ENCODE results near the gene KRTAP10-6.
"Not testable (repeated sequence)": the region's sequence is repeated elsewhere in the genome, so short reads cannot be mapped to it uniquely, and the experiment has no call there.

The KRTAP10-6 gene

DNA sequence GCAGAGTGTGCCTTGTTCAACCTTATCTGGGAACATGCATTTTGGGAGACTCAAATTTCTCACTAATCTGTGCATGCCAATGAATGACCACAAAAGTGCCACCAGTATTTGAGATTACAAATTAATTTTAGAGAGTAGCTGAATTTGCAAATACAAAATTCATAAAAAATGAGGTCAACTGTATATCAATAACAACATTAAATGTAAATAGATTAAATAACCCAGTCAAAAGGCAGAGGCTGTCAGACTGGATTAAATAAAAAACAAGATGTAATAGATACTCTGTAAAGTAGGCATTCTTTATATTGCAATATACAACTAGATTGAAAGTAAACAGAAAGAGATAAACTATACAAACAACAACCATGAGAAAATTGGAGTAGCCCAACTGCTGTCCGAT is 28.2 kb downstream of the KRTAP10-6 start:
- TF ChIP-seq, protein P1, sequence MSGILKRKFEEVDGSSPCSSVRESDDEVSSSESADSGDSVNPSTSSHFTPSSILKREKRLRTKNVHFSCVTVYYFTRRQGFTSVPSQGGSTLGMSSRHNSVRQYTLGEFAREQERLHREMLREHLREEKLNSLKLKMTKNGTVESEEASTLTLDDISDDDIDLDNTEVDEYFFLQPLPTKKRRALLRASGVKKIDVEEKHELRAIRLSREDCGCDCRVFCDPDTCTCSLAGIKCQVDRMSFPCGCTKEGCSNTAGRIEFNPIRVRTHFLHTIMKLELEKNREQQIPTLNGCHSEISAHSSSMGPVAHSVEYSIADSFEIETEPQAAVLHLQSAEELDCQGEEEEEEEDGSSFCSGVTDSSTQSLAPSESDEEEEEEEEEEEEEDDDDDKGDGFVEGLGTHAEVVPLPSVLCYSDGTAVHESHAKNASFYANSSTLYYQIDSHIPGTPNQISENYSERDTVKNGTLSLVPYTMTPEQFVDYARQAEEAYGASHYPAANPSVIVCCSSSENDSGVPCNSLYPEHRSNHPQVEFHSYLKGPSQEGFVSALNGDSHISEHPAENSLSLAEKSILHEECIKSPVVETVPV (CRISPR knock-in tag; IDR thresholded peaks at IDR 0.05) = no peak
- TF ChIP-seq SNAI2 (CRISPR knock-in tag; IDR thresholded peaks at IDR 0.05) = no peak
- TF ChIP-seq, protein P2, sequence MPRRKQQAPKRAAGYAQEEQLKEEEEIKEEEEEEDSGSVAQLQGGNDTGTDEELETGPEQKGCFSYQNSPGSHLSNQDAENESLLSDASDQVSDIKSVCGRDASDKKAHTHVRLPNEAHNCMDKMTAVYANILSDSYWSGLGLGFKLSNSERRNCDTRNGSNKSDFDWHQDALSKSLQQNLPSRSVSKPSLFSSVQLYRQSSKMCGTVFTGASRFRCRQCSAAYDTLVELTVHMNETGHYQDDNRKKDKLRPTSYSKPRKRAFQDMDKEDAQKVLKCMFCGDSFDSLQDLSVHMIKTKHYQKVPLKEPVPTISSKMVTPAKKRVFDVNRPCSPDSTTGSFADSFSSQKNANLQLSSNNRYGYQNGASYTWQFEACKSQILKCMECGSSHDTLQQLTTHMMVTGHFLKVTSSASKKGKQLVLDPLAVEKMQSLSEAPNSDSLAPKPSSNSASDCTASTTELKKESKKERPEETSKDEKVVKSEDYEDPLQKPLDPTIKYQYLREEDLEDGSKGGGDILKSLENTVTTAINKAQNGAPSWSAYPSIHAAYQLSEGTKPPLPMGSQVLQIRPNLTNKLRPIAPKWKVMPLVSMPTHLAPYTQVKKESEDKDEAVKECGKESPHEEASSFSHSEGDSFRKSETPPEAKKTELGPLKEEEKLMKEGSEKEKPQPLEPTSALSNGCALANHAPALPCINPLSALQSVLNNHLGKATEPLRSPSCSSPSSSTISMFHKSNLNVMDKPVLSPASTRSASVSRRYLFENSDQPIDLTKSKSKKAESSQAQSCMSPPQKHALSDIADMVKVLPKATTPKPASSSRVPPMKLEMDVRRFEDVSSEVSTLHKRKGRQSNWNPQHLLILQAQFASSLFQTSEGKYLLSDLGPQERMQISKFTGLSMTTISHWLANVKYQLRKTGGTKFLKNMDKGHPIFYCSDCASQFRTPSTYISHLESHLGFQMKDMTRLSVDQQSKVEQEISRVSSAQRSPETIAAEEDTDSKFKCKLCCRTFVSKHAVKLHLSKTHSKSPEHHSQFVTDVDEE (CRISPR knock-in tag; IDR thresholded peaks at IDR 0.05) = no peak
- TF ChIP-seq ESRRG (CRISPR knock-in tag; IDR thresholded peaks at IDR 0.05) = no peak
- no peak for ATAC-seq

DNA sequence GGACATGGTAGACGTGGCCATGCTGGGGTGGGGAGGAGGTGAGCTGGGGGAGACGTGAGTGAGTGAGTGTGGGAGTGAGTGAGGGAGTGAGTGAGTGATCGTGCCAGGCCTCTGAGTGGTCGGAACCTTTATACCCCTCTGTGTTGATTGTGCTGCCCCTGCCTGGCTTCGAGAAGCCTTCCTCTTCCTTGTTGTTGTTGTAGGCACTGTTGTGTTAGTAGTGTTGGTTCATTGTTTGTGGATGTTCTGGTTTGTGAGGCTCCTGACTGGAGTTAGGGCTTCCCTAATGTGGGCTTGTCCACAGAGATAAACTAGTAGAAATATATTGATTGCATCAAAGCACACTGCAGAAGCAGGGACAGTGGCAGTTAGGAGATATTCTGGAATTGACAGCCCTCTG is 33.6 kb downstream of the KRTAP10-6 start, which contains the start of gene KRTAP10-3:
Gene KRTAP10-3 (minus strand): TSS at position 101 of the 400 bp plus-strand sequence. CDS start 80 bp downstream, at position 21.
- TF ChIP-seq GLIS3 (CRISPR knock-in tag; IDR thresholded peaks at IDR 0.05) = no peak
- ATAC-seq = no peak

DNA sequence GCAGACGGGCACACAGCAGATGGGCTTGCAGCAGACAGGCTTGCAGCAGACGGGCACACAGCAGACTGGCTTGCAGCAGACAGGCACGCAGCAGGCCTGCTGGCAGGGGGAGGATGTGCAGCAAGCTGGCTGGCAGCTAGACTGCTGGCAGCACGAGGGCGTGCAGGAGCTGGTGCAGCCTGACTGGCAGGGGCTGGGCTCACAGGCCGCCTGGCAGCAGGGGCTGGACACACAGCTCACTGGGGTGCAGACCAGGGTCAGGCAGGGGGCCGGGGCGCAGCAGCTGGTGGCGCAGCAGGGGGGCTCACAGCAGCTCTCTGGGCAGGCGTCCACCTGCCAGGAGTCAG is 34.0 kb downstream of the KRTAP10-6 start:
- not testable (repeated sequence) for ATAC-seq

DNA sequence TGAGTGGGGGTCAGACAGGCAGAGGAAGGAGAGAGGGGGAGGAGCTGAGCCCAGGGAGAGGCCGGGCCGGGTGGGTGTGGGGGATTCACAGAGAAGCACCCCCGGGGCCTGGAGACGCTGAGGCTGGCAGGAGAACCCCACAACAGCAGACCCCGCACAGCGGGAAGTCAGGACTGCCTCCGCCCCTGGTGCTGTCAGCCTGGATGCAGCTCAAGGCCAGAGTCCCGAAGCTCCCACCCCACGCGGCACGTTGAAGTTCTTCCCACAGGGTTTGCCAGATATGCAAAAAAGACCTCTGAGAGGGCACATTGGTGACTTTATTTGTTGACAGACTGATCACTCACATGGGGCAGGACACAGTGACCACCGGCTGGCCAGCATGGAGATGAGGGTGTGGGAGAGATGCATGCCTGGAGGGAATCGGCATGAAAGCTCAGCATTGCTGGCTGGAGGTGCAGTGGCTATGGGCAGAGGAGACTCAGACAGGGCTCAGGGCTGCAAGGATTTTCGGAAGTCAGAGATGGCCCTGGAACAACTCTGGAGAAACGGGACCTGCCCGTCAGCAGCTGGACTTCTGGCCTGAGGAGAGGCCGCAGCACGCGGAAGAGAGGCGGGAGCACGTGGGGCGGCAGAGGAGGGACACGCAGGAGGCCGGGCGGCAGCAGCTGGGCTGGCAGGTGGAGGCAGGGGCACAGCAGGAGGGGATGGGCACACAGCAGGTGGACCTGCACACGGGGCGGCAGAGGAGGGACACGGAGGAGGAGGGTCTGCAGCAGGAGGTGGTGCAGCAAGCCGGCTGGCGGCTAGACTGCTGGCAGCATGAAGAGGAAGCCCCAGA is 34.6 kb downstream of the KRTAP10-6 start:
- TF ChIP-seq ZNF70 (CRISPR knock-in tag; IDR thresholded peaks at IDR 0.05) (no peak), BACH2 (CRISPR knock-in tag; IDR thresholded peaks at IDR 0.05; ENCODE audit: borderline replicate concordance) (no peak), SNAI2 (CRISPR knock-in tag; IDR thresholded peaks at IDR 0.05) (no peak), ZFP3 (CRISPR knock-in tag; IDR thresholded peaks at IDR 0.05) (no peak), PPARA (CRISPR knock-in tag; IDR thresholded peaks at IDR 0.05; ENCODE audit: borderline replicate concordance) (no peak), ZNF8 (CRISPR knock-in tag; IDR thresholded peaks at IDR 0.05) (no peak)
- TF ChIP-seq, protein P3, sequence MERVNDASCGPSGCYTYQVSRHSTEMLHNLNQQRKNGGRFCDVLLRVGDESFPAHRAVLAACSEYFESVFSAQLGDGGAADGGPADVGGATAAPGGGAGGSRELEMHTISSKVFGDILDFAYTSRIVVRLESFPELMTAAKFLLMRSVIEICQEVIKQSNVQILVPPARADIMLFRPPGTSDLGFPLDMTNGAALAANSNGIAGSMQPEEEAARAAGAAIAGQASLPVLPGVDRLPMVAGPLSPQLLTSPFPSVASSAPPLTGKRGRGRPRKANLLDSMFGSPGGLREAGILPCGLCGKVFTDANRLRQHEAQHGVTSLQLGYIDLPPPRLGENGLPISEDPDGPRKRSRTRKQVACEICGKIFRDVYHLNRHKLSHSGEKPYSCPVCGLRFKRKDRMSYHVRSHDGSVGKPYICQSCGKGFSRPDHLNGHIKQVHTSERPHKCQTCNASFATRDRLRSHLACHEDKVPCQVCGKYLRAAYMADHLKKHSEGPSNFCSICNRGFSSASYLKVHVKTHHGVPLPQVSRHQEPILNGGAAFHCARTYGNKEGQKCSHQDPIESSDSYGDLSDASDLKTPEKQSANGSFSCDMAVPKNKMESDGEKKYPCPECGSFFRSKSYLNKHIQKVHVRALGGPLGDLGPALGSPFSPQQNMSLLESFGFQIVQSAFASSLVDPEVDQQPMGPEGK (CRISPR knock-in tag; IDR thresholded peaks at IDR 0.05; ENCODE audit: borderline replicate concordance) = no peak
- TF ChIP-seq, protein P1 (CRISPR knock-in tag; IDR thresholded peaks at IDR 0.05) = no peak
- no peak for ATAC-seq

DNA sequence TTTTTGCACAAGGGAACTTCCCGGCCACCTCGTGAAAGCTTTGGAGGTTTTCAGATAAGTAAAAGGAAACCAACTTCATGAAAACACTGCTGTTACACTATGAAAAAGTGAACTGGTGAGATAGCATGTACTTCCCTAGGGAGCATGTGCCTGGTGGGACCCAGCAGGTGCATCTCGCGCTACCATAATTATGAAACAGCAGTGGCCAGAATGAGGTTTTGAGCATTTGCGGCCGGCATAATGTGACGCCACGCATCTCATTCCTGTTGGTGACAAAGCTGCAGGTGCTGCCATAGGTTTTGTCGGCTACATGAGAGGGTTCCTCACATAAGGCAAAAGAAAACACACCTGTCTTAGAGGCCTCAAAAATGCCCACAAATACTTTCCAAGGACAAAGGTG is 35.4 kb downstream of the KRTAP10-6 start:
- no peak for ATAC-seq
- TF ChIP-seq TCF4 (CRISPR knock-in tag; IDR thresholded peaks at IDR 0.05; ENCODE audit: borderline replicate concordance) (no peak), RARB (CRISPR knock-in tag; IDR thresholded peaks at IDR 0.05) (no peak), SNAI2 (CRISPR knock-in tag; IDR thresholded peaks at IDR 0.05) (no peak), ISL1 (CRISPR knock-in tag; IDR thresholded peaks at IDR 0.05) (no peak), ZNF8 (CRISPR knock-in tag; IDR thresholded peaks at IDR 0.05) (no peak), ZFP30 (CRISPR knock-in tag; IDR thresholded peaks at IDR 0.05) (no peak), OSR1 (CRISPR knock-in tag; IDR thresholded peaks at IDR 0.05) (no peak), ZNF70 (CRISPR knock-in tag; IDR thresholded peaks at IDR 0.05) (no peak), PPARA (CRISPR knock-in tag; IDR thresholded peaks at IDR 0.05; ENCODE audit: borderline replicate concordance) (no peak), ZNF565 (CRISPR knock-in tag; conservative IDR thresholded peaks at IDR 0.05; ENCODE audit: low read depth) (no peak), TOX (CRISPR knock-in tag; IDR thresholded peaks at IDR 0.05; ENCODE audit: borderline replicate concordance) (no peak), ESRRG (CRISPR knock-in tag; IDR thresholded peaks at IDR 0.05) (no peak), CSDC2 (CRISPR knock-in tag; IDR thresholded peaks at IDR 0.05) (no peak)
- TF ChIP-seq, protein P4, sequence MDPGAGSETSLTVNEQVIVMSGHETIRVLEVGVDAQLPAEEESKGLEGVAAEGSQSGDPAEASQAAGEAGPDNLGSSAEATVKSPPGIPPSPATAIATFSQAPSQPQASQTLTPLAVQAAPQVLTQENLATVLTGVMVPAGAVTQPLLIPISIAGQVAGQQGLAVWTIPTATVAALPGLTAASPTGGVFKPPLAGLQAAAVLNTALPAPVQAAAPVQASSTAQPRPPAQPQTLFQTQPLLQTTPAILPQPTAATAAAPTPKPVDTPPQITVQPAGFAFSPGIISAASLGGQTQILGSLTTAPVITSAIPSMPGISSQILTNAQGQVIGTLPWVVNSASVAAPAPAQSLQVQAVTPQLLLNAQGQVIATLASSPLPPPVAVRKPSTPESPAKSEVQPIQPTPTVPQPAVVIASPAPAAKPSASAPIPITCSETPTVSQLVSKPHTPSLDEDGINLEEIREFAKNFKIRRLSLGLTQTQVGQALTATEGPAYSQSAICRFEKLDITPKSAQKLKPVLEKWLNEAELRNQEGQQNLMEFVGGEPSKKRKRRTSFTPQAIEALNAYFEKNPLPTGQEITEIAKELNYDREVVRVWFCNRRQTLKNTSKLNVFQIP (CRISPR knock-in tag; IDR thresholded peaks at IDR 0.05; ENCODE audit: borderline replicate concordance, low read depth) = no peak
- TF ChIP-seq, protein P1 (CRISPR knock-in tag; IDR thresholded peaks at IDR 0.05) = no peak
